Activated CD8-positive, alpha-beta memory T cell treated with anti-CD3 and anti-CD28 coated beads, Interleukin-2, amount 10 ng/mL, durations not matched to agents 7 days and 5 days (primary cell): Measurements from ENCODE around the gene LMO7. TPM values are rescaled to one million over a fixed set of nuclear protein-coding genes. Genes with fewer than 3 reads are reported as not detected.
"Not testable (repeated sequence)": the region's sequence is repeated elsewhere in the genome, so short reads cannot be mapped to it uniquely, and the experiment has no call there.

Source experiments
- ATAC-seq: fragments of 150-1000 bp; cut with Tn5 transposase; one replicate; pipeline ENCODE4 v1.10.0; 2021; ENCODE audit warnings: moderate library complexity
- CTCF ChIA-PET: fragments of 350-600 bp; sonication (Branson Sonifier 250); formaldehyde crosslinking; loops from one replicate; lab custom pipeline; 2021; ENCODE audit warnings: antibody characterized with exemption; lab: Charles Lee
- DNase-seq: peaks from one replicate; pipeline ENCODE4 v3.0.0-alpha.2; 2020
- H3K27ac Mint-ChIP-seq: one replicate; pipeline ENCODE4 v1.8.0; 2021; ENCODE audit warnings: mild to moderate bottlenecking, mixed read lengths
- H3K27me3 Mint-ChIP-seq: one replicate; pipeline ENCODE4 v1.8.0; 2021; ENCODE audit warnings: mixed read lengths
- H3K36me3 Mint-ChIP-seq: one replicate; pipeline ENCODE4 v1.8.0; 2021; ENCODE audit warnings: mild to moderate bottlenecking, mixed read lengths
- H3K4me1 Mint-ChIP-seq: one replicate; pipeline ENCODE4 v1.8.0; 2021; ENCODE audit warnings: mixed read lengths
- H3K4me3 Mint-ChIP-seq: one replicate; pipeline ENCODE4 v1.8.0; 2021; ENCODE audit warnings: mild to moderate bottlenecking, moderate library complexity, mixed read lengths
- H3K9me3 Mint-ChIP-seq: one replicate; pipeline ENCODE4 v1.8.0; 2022; ENCODE audit warnings: low read depth, mixed read lengths
- total RNA-seq, 2 experiments: library from RNA; stranded (reverse); gene quantifications; one replicate each; pipeline ENCODE4 v1.2.3, GENCODE V29; 2021

The LMO7 gene
- total RNA-seq, 2 experiments from 2014 or later, result 4.2 to 9.3 TPM

DNA sequence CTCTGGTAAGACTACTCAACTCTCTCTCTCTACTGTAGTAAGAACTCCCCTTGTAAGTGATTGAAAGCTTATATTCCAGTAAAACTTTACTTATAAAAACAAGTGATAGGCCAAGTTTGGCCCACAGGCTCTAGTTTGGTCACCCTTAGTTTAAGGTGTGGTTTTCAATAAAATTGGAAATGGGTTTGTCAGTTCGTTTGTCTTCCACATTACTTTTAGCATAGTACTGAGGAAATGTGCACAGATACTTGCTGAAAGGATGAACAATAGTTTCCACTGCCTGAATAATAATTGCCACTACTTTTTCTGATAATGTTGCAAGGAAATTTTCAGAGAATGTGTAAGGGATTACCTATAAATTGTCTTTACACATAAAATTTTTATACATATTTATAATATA, 54.5 kb downstream of the LMO7 start:
- no peak for DNase-seq
- Mint-ChIP-seq H3K4me1 (no peaks in the 10 kb centered on the region), H3K27me3 (no peaks in the 10 kb centered on the region), H3K4me3 (no peak overlapping the region), H3K27ac (no peak overlapping the region), H3K9me3 (no peaks in the 10 kb centered on the region), H3K36me3 (no peaks in the 10 kb centered on the region)
- ATAC-seq, result no peak
- CTCF ChIA-PET, result no interaction called here

DNA sequence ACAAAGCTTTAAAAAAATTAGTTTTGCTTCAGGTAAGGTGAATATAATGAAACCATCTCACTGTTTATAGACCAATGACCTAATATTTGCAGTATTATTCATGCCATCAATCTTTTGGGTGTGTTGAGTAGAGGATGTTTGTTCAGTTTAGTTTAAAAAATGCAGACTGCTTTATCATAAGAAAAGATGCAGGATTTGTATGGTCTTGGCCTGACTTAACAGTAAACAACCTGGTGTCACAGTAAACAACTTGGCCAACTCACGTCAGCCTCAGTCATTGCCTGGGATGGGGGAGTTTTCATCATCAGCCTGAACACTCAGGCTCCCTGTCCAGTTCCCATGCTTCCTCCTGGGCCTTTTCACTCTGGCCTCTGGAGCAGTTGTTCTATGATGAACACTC, 55.1 kb downstream of the LMO7 start:
- no peaks in the 10 kb centered on the region for H3K4me1 Mint-ChIP-seq
- ATAC-seq, result no peak
- CTCF ChIA-PET, result no interaction called here
- H3K9me3 Mint-ChIP-seq, result no peaks in the 10 kb centered on the region
- no peak overlapping the region for H3K4me3 Mint-ChIP-seq
- H3K27me3 Mint-ChIP-seq, result no peaks in the 10 kb centered on the region
- no peaks in the 10 kb centered on the region for H3K36me3 Mint-ChIP-seq
- H3K27ac Mint-ChIP-seq, result no peak overlapping the region
- no peak for DNase-seq

DNA sequence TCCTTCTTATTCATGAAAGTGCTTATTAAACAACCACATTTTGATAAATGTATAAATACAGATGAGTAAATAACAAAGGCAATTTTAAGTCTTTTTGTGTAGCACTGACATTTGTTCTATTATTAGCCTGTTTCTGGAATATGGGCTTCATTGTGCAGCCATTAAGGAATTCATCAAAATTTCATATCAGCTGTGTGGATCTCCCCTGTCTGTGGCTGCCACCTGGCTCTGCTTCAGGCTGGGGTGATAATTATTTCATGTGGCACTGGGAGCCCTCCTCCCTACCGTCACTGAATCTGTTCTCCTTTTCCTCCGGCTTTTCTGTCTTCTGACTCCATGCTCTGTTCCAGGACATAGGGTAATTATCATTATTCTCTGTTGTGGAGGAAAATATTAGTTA, 57.1 kb downstream of the LMO7 start:
- Mint-ChIP-seq H3K9me3 (no peaks in the 10 kb centered on the region), H3K4me1 (no peaks in the 10 kb centered on the region), H3K27ac (no peak overlapping the region), H3K36me3 (no peaks in the 10 kb centered on the region), H3K4me3 (no peak overlapping the region), H3K27me3 (no peaks in the 10 kb centered on the region)
- CTCF ChIA-PET, result no interaction called here
- DNase-seq (no peak), ATAC-seq (no peak)

DNA sequence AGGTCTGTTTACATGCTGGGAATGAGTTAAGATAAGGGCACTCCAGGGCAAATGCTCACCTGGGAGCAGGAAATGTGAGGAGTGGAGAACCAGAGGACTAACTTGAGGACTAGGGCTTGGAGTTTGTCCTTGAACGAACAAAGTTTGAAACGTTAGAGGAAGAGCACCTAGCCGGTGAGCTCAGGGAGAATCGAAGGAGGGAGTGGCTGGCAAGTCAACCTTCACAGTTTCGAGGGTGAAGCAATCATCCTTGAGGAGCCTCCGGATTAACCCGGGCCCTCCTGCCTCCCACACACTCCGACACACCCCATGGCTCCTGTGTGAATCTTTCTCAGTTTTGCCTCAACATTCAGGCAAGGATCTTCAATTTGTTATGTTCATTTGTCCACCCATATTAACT, 58.6 kb downstream of the LMO7 start:
- ATAC-seq (no peak), DNase-seq (no peak)
- Mint-ChIP-seq H3K27ac (no peak overlapping the region), H3K9me3 (no peaks in the 10 kb centered on the region), H3K27me3 (no peaks in the 10 kb centered on the region), H3K4me3 (no peak overlapping the region), H3K4me1 (no peaks in the 10 kb centered on the region), H3K36me3 (no peaks in the 10 kb centered on the region)
- CTCF ChIA-PET, result interaction anchor here (0.6 to 3.4 kb wide), 11 partner anchors 10 to 1209 kb away, joined by 3 to 43 read pairs (median 5); no protein-coding TSS in a partner anchor

DNA sequence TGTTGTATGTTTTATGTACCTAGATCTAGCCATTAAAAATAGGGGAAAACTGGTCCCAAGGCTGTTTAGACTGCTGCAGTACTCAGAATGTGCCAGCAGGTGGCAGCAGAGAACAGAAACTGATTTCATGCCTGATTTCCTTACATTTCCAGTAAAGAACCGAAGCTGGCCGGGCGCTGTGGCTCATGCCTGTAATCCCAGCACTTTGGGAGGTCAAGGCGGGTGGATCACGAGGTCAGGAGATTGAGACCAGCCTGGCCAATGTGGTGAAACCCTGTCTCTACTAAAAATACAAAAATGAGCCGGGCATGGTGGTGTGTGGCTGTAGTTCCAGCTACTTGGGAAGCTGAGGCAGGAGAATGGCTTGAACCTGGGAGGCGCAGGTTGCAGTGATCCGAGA, 59.8 kb downstream of the LMO7 start:
- not testable (repeated sequence) for H3K4me1 Mint-ChIP-seq, H3K27ac Mint-ChIP-seq, H3K4me3 Mint-ChIP-seq, H3K27me3 Mint-ChIP-seq, H3K36me3 Mint-ChIP-seq, H3K9me3 Mint-ChIP-seq
- ATAC-seq, result peak; percentile 33
- CTCF ChIA-PET, result interaction anchor here (0.8 to 3.4 kb wide), 31 partner anchors 9 to 1208 kb away, joined by 3 to 43 read pairs (median 5); no protein-coding TSS in a partner anchor
- DNase-seq, result peak; percentile 71

DNA sequence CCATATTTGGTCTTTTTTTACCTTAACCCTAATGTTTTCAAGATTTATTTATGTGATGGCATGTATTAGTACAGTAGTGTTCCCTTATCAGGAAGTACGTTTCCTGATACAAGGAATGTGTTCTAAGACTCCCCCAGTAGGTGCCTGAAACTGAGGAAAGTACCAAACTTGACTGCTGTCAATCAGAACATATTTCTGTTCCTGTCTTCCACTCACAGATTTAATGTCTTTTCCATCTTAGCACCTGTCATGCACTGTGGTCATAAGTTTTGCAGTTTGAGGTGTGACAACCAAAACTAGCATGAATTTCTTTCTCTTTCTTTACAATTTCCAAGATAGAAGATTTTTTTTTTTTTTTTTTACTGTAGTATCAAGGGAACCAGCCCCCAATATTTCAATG, 62.9 kb downstream of the LMO7 start:
- no peaks in the 10 kb centered on the region for H3K36me3 Mint-ChIP-seq
- no peak overlapping the region for H3K27ac Mint-ChIP-seq
- ATAC-seq (no peak), DNase-seq (no peak)
- CTCF ChIA-PET, result interaction anchor here (1.7 kb wide), 1 partner anchor 171 kb away, joined by 6 read pairs; no protein-coding TSS in a partner anchor
- no peaks in the 10 kb centered on the region for H3K9me3 Mint-ChIP-seq
- no peaks in the 10 kb centered on the region for H3K27me3 Mint-ChIP-seq
- H3K4me3 Mint-ChIP-seq, result no peak overlapping the region
- peaks cover 5% of the 10 kb centered on the region for H3K4me1 Mint-ChIP-seq

DNA sequence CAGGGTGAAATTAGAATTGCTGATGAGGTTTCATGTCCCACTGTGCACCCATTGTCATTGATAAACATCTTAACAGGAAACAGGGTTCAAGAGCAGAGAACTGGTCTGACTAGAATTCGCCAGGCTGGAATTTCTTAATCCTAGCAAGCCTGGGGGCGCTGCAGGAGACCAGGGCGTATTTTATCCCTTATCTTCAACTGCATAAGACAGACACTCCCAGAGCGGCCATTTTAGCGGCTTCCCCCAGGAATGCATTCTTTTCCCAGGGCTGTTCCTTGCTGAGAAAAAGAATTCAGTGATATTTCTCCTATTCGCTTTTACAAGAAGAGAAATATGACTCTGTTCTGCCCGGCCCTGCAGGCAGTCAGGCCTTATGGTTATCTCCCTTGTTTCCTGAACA, 63.6 kb downstream of the LMO7 start:
- H3K36me3 Mint-ChIP-seq, DNase-seq, H3K4me3 Mint-ChIP-seq, H3K4me1 Mint-ChIP-seq, H3K9me3 Mint-ChIP-seq, H3K27ac Mint-ChIP-seq, CTCF ChIA-PET, ATAC-seq, H3K27me3 Mint-ChIP-seq: not testable (repeated sequence)

DNA sequence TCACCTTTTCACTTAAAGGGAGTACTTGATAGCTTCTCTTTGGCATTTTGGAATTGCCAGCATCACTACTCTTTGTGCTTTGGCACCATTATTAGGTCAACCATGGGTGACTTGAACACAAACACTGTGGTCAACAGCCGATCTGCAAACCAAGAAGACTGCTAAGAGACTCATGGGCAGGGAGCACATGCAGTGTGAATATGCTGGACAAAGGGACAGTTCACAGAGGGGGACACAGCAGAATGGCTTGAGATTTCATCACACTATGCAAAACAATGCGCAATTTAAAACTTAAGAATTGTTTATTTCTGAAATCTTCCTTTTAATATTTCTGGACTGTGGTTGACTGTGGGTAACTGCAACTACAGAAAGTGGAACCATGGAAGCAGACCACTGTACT, 64.4 kb downstream of the LMO7 start:
- CTCF ChIA-PET, result no interaction called here
- H3K4me3 Mint-ChIP-seq, result no peak overlapping the region
- no peaks in the 10 kb centered on the region for H3K36me3 Mint-ChIP-seq
- peaks cover 11% of the 10 kb centered on the region for H3K4me1 Mint-ChIP-seq
- no peaks in the 10 kb centered on the region for H3K27me3 Mint-ChIP-seq
- no peaks in the 10 kb centered on the region for H3K9me3 Mint-ChIP-seq
- DNase-seq, result no peak
- H3K27ac Mint-ChIP-seq, result no peak overlapping the region
- ATAC-seq, result no peak

DNA sequence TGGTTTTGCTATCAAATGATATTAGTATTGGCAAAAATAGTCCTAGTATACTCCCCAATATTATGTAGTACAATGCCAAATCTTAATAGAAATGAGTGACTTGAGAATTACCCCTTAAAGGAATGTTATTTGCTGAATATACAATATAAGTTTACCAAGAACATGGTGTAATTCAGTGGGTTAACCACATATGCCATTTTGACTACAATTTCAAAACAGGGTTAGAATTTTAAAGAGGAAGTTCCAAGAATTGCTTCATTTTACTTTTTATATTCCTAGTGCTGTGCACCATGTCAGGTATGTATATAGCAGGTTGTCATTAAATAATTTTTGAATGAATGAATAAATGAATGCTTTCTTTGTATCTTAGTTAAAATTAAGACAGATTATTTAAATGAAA, 66.3 kb downstream of the LMO7 start:
- DNase-seq (no peak), ATAC-seq (no peak)
- H3K27me3 Mint-ChIP-seq, result no peaks in the 10 kb centered on the region
- peaks cover 16% of the 10 kb centered on the region for H3K4me1 Mint-ChIP-seq
- H3K27ac Mint-ChIP-seq, result no peak overlapping the region
- H3K4me3 Mint-ChIP-seq, result no peak overlapping the region
- no peaks in the 10 kb centered on the region for H3K36me3 Mint-ChIP-seq
- no peaks in the 10 kb centered on the region for H3K9me3 Mint-ChIP-seq
- CTCF ChIA-PET, result no interaction called here

DNA sequence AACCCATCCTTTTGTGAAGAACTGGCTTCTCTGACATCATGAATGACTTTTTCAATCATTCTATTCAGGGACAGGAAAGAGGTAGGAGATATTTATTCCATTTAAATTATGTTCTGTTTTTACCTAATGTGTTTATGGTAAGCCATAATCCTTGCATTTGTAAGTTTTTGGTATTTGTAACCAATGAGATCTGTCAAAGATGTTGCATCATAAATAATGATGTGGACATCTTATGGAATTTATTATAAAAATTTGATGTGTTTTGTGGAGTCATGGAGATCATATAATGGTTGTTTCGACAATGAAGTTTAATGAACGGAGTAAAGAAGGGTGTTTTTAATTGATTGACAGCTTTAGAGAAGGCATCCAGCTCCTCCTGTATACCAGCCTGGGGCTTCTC, 67.6 kb downstream of the LMO7 start:
- DNase-seq (no peak), ATAC-seq (no peak)
- Mint-ChIP-seq H3K9me3 (no peaks in the 10 kb centered on the region), H3K27ac (no peak overlapping the region), H3K27me3 (no peaks in the 10 kb centered on the region), H3K4me3 (no peak overlapping the region), H3K36me3 (no peaks in the 10 kb centered on the region), H3K4me1 (peaks cover 16% of the 10 kb centered on the region)
- CTCF ChIA-PET, result no interaction called here

DNA sequence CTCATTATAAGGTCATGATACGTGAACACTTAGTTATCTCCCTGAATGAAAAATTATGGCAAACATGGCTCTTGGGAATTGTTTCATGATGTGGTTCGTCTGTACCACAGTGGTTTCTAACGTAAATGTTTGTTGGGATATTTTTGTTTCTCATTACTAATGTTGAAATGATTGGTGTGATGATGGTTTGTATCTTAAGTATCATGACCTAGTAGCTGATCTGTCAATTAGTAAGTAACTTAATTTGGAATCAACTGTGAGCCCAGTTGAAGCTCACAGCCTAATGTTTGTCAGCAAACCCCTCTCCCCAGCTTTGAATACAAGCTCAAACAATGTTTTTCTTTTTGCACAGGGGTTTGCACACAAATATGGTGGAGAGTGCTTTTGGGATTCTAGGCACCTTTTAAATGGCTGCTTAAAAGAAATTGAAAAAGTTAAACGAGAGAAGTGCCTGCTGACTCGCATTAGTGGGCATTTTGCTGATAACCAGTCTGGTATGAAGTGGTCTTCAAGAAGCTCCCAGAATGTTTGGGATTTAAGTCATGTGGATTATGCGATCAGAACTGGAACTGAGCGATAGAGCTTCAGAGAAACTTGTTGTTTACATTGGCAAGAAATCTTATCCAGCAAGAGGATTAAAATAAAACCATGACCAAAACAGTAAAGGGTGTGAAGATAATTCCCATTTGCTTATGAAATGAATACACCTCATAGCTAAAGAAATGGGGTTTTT, 68.2 kb downstream of the LMO7 start:
- no peaks in the 10 kb centered on the region for H3K36me3 Mint-ChIP-seq
- peaks cover 16% of the 10 kb centered on the region for H3K4me1 Mint-ChIP-seq
- H3K4me3 Mint-ChIP-seq, result no peak overlapping the region
- DNase-seq, result no peak
- no peaks in the 10 kb centered on the region for H3K9me3 Mint-ChIP-seq
- CTCF ChIA-PET, result interaction anchor here (1.1 kb wide), 1 partner anchor 9 kb away, joined by 7 read pairs; no protein-coding TSS in a partner anchor
- no peaks in the 10 kb centered on the region for H3K27me3 Mint-ChIP-seq
- no peak for ATAC-seq
- H3K27ac Mint-ChIP-seq, result no peak overlapping the region

DNA sequence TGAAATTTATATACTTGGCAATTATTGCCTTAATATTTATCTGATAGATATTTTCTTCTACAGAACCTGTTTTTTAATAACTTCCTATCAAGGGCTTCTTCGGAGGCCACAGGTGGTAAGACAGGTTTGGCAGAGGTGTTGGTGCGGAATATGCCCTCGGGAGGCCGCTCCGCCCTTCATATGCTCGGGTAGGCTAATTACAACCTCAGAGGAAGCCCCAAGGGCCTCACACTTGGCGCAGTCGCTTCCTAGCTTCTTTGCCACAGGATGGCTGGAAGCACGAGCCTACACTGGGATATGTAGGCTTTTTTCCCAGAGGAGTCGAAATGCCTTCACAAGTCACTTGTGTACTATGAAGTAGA, 68.8 kb downstream of the LMO7 start:
- Mint-ChIP-seq H3K4me3 (no peak overlapping the region), H3K36me3 (no peaks in the 10 kb centered on the region), H3K27me3 (no peaks in the 10 kb centered on the region), H3K4me1 (peaks cover 16% of the 10 kb centered on the region), H3K27ac (no peak overlapping the region), H3K9me3 (no peaks in the 10 kb centered on the region)
- no peak for ATAC-seq
- CTCF ChIA-PET, result interaction anchor here (1.1 kb wide), 1 partner anchor 9 kb away, joined by 7 read pairs; no protein-coding TSS in a partner anchor
- DNase-seq, result no peak

DNA sequence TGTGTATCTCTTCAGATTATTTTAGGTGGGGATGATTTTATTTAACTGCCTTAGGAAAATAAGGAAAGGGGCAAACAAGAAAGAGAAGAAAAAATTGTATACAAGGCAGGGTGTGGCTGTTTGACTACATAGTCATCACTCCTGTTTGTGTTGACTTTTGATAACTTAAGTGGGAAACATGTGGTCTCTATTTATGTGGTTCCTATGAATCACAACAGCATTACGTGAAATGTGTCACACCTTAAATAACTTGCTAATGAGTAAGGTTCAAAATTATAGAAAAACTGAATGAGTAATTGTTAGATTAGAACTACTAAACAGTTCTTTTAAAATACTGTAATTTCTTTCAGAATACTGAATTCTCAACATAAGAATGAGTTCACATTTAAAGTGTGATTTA, 69.3 kb downstream of the LMO7 start:
- peak; percentile 49 for ATAC-seq
- no peaks in the 10 kb centered on the region for H3K36me3 Mint-ChIP-seq
- no peak overlapping the region for H3K27ac Mint-ChIP-seq
- no peaks in the 10 kb centered on the region for H3K9me3 Mint-ChIP-seq
- peaks cover 16% of the 10 kb centered on the region for H3K4me1 Mint-ChIP-seq
- no peak for DNase-seq
- H3K4me3 Mint-ChIP-seq, result no peak overlapping the region
- no peaks in the 10 kb centered on the region for H3K27me3 Mint-ChIP-seq
- CTCF ChIA-PET, result interaction anchor here (1.1 to 3.0 kb wide), 2 partner anchors 9 to 10 kb away, joined by 7 to 14 read pairs; no protein-coding TSS in a partner anchor

DNA sequence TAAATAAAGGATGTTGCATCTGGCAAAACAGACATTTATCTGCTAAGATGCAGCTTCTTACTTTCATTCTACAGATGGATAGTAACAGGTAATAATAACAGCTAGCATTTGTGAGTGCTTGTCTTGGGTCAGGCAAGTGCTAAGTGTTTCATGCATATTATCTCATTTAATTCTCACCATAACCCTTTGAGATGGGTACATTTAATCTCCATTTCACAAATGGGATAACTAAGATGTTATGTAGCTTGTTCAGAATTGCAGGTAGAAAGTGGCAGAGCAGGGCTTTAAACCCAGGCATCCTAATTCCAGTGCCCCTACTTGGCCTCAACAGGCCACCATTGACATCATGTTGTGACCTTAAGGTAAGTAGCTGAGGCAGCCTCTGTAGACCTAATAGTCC, 69.8 kb downstream of the LMO7 start:
- Mint-ChIP-seq H3K4me1 (peaks cover 16% of the 10 kb centered on the region), H3K4me3 (no peak overlapping the region), H3K36me3 (no peaks in the 10 kb centered on the region), H3K27me3 (no peaks in the 10 kb centered on the region), H3K27ac (no peak overlapping the region), H3K9me3 (no peaks in the 10 kb centered on the region)
- DNase-seq, result no peak
- CTCF ChIA-PET, result interaction anchor here (3.0 kb wide), 1 partner anchor 10 kb away, joined by 14 read pairs; no protein-coding TSS in a partner anchor
- ATAC-seq, result no peak
